ENCODE data around the gene INVS. TPM values are rescaled to one million over a fixed set of nuclear protein-coding genes. Genes with fewer than 3 reads are reported as not detected.
"Not testable (repeated sequence)": the region's sequence is repeated elsewhere in the genome, so short reads cannot be mapped to it uniquely, and the experiment has no call there.

The INVS gene
- total RNA-seq, 1 donor from 2014 or later = 10.6 TPM

GRCh38 chr9:100294806-100295205 is 195.8 kb downstream of the INVS start:
- intact Hi-C loops (cut with DNase I) = no loop called here
- no peak for DNase-seq (ENCODE audit: low spot score)

DNA sequence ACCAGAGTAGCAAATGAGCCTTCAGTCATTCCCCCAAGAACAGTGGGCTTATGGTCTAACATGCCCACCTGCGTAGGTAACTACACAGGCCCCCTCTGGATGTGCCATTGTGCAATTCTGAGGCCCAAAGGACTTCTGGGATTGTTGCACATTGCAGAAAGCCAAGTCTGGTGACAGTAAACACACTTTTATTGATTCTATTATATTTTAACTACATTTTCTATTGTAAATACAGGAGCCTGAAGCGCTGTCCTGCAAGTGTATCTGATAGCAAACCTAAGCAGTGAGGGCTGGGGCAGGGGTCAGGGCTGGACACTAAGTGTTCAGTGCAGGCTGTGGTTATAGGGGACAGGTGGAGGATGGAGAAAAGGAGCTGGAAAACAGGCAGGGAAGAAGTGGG is 196.2 kb downstream of the INVS start:
- intact Hi-C loops (cut with DNase I) = no loop called here
- no peak for DNase-seq (ENCODE audit: low spot score)

DNA sequence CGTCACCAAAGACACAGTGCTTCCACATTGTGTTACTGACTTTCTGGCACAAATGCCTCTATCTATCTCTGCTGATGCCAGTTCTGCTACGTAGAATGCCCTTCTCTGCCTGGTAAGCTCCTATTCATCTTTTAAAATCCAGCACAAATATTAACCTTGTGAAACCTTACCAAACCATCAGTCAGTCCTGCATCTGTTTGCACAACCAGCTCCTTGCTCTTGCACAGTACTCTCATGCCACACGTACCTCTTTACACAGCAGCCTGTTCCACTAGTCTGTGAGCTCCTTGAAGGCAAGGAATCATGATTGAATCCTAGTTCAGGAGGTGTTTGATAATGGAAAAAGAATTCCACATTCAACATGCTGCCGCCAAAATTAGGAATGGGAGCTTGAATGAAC is 197.4 kb downstream of the INVS start:
- no peak for DNase-seq (ENCODE audit: low spot score)
- intact Hi-C loops (cut with DNase I) = no loop called here

DNA sequence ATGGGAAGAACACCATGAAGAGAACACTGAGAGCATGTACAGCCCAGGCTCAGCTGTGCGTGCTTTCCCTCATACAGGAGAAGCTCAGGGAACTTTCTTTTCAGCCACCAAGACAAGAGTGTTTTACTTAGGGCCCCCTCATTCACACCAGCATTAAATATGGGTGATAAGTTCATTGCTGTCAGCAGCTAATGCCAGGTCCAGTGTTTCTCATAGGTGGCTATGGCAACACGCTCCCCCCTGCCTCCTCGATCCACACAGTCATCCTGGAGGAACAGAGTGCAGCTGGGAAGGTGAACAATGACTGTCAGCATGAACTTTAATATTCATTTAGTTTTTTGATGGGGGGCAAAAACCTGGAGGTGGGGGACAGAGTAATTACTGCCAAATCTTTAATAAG is 199.3 kb downstream of the INVS start:
- intact Hi-C loops (cut with DNase I) = no loop called here
- DNase-seq (ENCODE audit: low spot score) = no peak

- DNase-seq (ENCODE audit: low spot score) = no peak
- intact Hi-C loops (cut with DNase I) = no loop called here
Measured at GRCh38 chr9:100303747-100304146, 204.7 kb downstream of the INVS start.

DNA sequence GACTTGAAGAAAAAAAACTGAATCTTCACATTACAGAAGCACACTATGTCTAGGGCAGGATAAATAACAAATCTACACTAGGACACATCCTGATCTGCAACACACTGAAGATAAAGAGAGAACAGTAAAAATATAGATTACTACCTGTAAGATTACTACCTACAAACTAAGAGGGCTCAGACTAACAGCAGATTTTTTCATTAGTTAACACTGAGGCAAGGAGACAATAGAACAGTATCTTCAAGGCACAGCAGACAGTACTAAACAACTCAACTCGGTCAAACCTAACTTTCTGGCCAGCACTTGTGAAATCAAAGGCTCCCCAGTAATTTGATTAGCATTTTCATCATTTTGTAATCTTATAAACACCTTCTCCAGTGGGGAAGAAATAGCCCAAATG is 207.2 kb downstream of the INVS start:
- no peak for DNase-seq (ENCODE audit: low spot score)
- intact Hi-C loops (cut with DNase I) = no loop called here

DNA sequence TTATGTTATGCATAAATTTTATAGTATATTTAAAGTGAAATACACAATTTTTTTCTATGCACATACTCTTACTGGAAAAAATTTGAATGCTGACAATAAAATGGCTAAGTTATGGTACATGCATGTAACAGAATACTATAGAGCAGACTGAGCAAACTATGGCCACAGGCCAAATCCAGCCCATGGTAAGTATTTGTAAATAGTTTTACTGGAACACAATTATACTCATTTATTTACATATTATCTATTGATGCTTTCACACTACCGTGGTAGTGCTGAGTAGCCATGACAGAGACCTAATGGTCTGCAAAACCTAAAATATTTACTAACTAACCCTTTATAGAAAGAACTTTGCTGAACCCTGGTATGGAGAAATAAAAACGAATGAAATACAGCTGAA is 208.0 kb downstream of the INVS start:
- intact Hi-C loops (cut with DNase I) = no loop called here

DNA sequence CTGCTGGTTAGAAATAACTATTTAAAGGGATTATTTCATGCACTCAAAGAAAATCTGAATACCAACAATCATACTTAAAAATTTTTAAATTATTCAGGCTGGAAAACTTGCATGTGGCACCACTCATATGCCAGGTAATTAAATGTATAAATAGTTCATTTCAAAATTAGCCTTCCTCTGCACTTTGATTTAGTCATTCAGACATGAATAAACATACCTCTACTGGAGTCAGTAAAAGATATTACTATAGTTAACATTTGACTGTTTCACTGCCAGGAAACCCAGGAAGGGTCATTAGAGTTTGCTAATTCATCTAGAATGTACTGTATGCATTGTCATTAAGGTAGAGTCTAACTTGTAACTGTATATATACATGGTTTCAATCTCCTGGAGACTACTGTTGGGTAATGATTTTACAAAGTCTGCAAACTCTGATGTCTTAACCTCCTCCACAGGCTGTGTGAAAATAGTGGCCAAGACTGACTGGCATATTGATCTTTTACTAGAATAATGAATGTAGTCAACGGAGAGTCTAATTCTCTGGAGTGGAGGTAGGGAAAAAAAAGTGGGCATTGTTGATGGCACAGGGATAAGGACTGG is 210.0 kb downstream of the INVS start:
- DNase-seq (ENCODE audit: low spot score) = no peak
- intact Hi-C loops (cut with DNase I) = no loop called here

More for the DNA sequence above, 208.0 kb downstream of the INVS start:
- no peak for DNase-seq (ENCODE audit: low spot score)

DNA sequence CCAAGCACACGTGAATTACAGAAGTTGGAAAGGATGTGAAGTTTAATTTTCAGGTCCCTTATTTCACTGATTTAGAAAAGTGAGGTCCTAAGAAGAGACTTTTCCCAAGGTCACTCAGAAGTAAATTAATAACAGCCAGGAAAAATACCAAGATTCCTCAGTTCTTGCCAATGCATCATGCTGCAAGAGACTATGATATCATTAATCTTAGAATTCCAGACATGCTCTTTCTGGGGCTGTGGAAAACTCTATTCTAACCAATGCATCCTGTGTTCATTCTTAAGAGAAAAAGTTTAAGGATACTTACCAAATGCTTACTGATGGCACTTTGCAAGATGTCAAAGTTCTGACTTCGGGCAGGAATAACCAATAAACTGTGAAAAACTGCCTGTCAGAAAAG is 210.9 kb downstream of the INVS start:
- intact Hi-C loops (cut with DNase I) = no loop called here
- no peak for DNase-seq (ENCODE audit: low spot score)

DNA sequence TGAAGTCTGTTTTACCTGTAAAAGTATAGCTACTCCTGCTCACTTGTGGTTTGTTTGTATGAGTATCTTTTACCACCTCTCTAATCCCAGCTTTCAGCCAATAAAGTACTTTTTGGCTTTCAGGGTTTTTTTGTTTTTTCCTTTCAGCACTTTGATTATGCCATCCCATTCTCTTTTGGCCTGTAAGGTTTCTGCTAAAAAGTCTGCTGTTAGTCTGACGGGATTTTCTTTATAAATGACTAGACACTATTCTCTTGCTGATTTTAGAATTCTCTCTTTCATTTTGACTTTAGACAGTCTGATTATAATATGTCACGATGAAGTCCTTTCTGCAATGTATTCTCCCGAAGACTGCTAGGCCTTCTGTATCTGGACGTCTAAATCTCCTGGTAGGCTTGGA is 216.5 kb downstream of the INVS start:
- intact Hi-C loops (cut with DNase I) = no loop called here
- no peak for DNase-seq (ENCODE audit: low spot score)

DNA sequence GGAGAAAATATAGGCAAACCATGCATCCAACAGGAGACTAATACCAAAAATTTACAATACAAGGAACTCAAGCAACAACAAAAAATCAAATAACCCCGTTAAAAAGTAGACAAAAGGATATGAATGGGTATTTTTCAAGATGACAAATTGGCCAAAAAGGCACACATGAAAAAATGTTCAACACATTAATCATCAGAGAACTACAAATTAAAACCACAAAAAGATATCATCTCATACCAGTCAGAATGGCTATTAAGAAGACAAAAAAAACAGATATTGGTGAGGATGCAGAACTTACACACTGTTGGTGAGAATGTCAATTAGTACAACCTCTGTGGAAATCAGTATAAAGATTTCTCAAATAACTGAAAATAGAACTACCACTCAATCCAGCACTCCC is 218.7 kb downstream of the INVS start:
- intact Hi-C loops (cut with DNase I) = no loop called here

DNA sequence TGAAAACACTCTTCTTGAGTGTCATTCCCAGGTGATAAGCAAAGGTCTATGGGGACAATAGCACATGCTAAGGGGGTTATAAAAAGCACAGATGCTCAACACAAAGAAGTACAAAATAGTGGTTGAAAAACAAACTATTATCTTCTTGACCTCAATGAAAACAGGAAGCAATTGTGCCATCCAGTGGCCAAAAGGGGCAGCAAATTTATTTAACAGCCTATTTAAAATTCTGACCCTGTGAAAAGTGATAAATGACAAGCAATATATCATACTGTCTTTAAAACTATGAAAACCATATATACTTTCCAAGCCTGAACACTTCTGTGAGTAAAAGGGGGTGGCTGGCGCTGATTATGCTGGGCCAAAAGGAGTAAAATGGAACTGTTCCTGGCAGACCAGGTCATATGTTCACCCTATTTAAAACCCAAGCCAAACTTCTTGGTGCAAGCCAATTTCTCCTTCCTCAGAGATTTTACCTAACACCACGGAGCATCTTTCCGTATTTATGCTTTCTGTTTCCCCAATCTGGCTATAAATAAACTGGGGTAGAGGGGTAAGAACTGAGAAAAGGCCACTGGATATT is 224.0 kb downstream of the INVS start:
- DNase-seq (ENCODE audit: low spot score) = no peak
- intact Hi-C loops (cut with DNase I) = loop anchor here (5.0 to 10.0 kb wide), 5 partner anchors 112 to 1138 kb away; no protein-coding TSS in a partner anchor

More for the DNA sequence above, 218.7 kb downstream of the INVS start:
- no peak for DNase-seq (ENCODE audit: low spot score)

DNA sequence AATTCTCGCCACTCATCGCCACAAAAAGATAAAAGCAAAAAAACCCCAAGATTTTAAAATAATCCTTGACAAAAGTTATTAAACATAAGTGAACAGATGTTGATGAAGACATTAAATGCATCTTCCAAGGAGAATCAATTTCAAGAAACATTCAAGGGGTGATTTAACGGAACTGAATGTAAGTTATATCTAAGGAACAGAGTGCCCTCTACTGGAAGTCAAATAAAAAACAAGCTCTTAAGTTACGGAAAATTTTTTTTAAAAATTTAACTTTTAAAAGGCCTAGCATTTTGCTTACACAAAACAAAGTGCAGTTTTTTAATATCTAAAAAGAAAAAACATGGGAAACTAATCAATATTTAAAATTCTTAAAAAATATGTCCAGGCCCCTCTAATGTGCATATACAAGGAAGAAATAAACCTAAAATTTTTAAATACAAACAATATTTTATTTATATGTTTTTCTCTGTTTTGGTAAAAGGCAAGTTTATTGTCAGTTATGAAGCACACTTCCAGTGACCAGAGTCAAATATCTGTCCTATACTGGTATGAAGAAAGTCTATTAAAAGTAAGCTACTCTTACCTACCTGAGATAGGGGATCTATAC is 225.7 kb downstream of the INVS start:
- DNase-seq (ENCODE audit: low spot score) = no peak
- intact Hi-C loops (cut with DNase I) = loop anchor here (5.0 to 10.0 kb wide), 5 partner anchors 110 to 1140 kb away; no protein-coding TSS in a partner anchor

GRCh38 chr9:100338736-100339135 is 239.7 kb downstream of the INVS start:
- DNase-seq (ENCODE audit: low spot score); intact Hi-C loops (cut with DNase I): not testable (repeated sequence)

DNA sequence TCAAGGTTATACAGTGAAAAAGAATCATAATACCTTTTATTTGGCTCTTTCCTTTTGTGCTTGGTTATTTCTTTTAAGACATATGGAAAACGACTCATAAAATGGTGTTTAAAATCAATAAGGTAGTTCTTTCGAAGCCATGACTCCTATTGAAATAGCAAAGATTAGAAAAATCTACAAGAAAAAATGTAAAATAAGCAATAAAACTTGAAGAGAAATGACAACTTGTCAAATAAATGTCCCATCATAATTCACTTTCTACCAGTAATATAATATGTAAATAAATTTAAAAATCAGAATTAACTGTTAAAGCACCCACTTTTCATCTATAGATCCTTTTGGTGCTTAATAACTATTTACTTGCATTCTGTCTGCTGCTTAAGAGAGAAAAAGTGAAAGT is 241.2 kb downstream of the INVS start:
- intact Hi-C loops (cut with DNase I) = no loop called here
- DNase-seq (ENCODE audit: low spot score) = no peak

- intact Hi-C loops (cut with DNase I) = no loop called here
- DNase-seq (ENCODE audit: low spot score) = no peak
Measured at GRCh38 chr9:100341889-100342288, 242.8 kb downstream of the INVS start.

DNA sequence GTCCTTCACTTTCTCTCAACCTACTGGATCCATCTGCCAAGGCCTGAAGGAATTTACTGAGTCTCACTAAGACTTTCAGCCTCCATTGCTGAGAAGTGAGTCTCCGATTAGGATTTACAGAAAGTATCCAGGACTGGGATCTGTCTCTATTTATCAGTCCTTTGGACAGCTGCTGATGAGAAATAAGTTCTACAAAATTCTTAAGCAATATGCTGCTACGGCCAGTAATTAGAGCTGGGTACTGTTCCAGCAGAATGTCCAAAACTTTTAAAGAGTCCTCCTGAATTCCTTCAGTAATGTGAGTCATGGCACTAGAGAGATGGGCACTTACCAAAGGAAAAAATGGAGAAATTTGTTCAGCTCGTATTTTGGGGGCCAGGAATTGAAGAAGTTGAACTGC is 247.8 kb downstream of the INVS start:
- intact Hi-C loops (cut with DNase I) = no loop called here

DNA sequence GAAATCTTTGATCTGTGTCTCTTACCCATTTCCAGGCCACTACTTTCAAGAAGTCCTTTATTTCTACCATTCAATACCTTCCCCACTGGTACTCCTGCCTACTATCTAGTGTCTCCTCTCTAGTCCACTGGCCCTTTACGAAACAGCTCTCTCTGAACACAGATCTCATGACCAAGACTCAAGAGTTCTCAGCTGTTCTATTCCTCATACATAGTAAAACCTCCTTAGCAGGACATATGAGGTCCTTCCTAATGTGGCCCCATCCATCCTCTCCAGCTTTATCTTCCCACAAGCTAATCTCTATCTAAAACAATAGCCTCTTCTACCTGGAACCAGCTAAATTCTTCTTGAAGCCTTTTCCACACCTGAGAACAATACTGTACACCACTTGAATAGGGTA is 251.1 kb downstream of the INVS start:
- intact Hi-C loops (cut with DNase I) = loop anchor here (5.0 kb wide), 3 partner anchors 62 to 247 kb away; partner anchors contain the start of gene MSANTD3
- no peak for DNase-seq (ENCODE audit: low spot score)

More for the DNA sequence above, 247.8 kb downstream of the INVS start:
- no peak for DNase-seq (ENCODE audit: low spot score)
